Liver (tissue), 9 donors: Measurements from ENCODE around the gene NFILZ. TPM values are rescaled to one million over a fixed set of nuclear protein-coding genes. Genes with fewer than 3 reads are reported as not detected.
"Not testable (repeated sequence)": the region's sequence is repeated elsewhere in the genome, so short reads cannot be mapped to it uniquely, and the experiment has no call there.

Source experiments
- DNase-seq: peaks from one replicate; pipeline ENCODE4 v3.0.0-alpha.2; 2017; ENCODE audit warnings: low spot score
- H3K27ac ChIP-seq, 2 donors: one replicate each; pipeline ENCODE4 v1.7.0; 2013; ENCODE audit warnings: inconsistent platforms in 2 of 2, low read length in 2 of 2, control low read depth in 1 of 2, low read depth in 1 of 2, mild to moderate bottlenecking in 1 of 2
- H3K27me3 ChIP-seq, 4 donors: one replicate each; pipeline versions ENCODE4 v1.6.1 to v1.7.0; 2013; ENCODE audit warnings: low read length in 3 of 4, inconsistent platforms in 1 of 4, mild to moderate bottlenecking in 1 of 4, moderate library complexity in 1 of 4; ENCODE audit not compliant: control insufficient read depth in 4 of 4, insufficient read depth in 4 of 4
- H3K36me3 ChIP-seq, 4 donors: one replicate each; pipeline versions ENCODE4 v1.6.1 to v1.7.0; 2013; ENCODE audit warnings: low read length in 3 of 4, mild to moderate bottlenecking in 3 of 4, low read depth in 1 of 4, moderate library complexity in 1 of 4; ENCODE audit not compliant: control insufficient read depth in 4 of 4, insufficient read depth in 3 of 4
- H3K4me1 ChIP-seq, 4 donors: one replicate each; pipeline versions ENCODE4 v1.6.1 to v1.7.0; 2013; ENCODE audit warnings: low read length in 3 of 4, mild to moderate bottlenecking in 3 of 4, moderate library complexity in 1 of 4; ENCODE audit not compliant: control insufficient read depth in 4 of 4, insufficient read depth in 4 of 4
- H3K4me3 ChIP-seq, 3 donors: one replicate each; pipeline versions ENCODE4 v1.6.1 to v1.7.0; 2013; ENCODE audit warnings: low read length in 3 of 3, control low read depth in 1 of 3, low read depth in 1 of 3, mild to moderate bottlenecking in 1 of 3
- H3K9ac ChIP-seq, 2 donors: one replicate each; pipeline ENCODE4 v1.7.0; 2013; ENCODE audit warnings: low read length in 2 of 2, mild to moderate bottlenecking in 2 of 2, moderate library complexity in 2 of 2, control low read depth in 1 of 2, low read depth in 1 of 2
- H3K9me3 ChIP-seq, 4 donors: one replicate each; pipeline versions ENCODE4 v1.6.1 to v1.7.0; 2013; ENCODE audit warnings: low read length in 3 of 4; ENCODE audit not compliant: control insufficient read depth in 4 of 4
- EGR1 ChIP-seq, 2 donors: IDR thresholded peaks; 2 replicates each; pipeline ENCODE4 v1.6.1; 2016 to 2018; ENCODE audit warnings: antibody characterized with exemption in 2 of 2, low read depth in 2 of 2
- FOXA1 ChIP-seq: IDR thresholded peaks from 2 replicates; pipeline ENCODE4 v1.6.1; 2016; ENCODE audit warnings: antibody characterized with exemption
- FOXA2 ChIP-seq: IDR thresholded peaks from 2 replicates; pipeline ENCODE4 v1.6.1; 2016; ENCODE audit warnings: antibody characterized with exemption
- GABPA ChIP-seq, 2 donors: IDR thresholded peaks in 1 of 2; conservative IDR thresholded peaks in 1 of 2; 2 replicates each; pipeline ENCODE4 v1.6.1; 2016; ENCODE audit warnings: antibody characterized with exemption in 2 of 2, mild to moderate bottlenecking in 1 of 2, moderate library complexity in 1 of 2
- HNF4A ChIP-seq, 2 donors: conservative IDR thresholded peaks; 2 replicates each; pipeline ENCODE4 v1.6.1; 2016; ENCODE audit warnings: antibody characterized with exemption in 2 of 2, mild to moderate bottlenecking in 2 of 2
- HNF4G ChIP-seq: IDR thresholded peaks from 2 replicates; pipeline ENCODE4 v1.6.1; 2016; ENCODE audit warnings: antibody characterized with exemption
- JUND ChIP-seq, 2 donors: IDR thresholded peaks; 2 replicates each; pipeline ENCODE4 v1.6.1; 2016; ENCODE audit warnings: antibody characterized with exemption in 2 of 2
- NR2F2 ChIP-seq: IDR thresholded peaks from 2 replicates; pipeline ENCODE4 v1.6.1; 2016; ENCODE audit warnings: antibody characterized with exemption
- RAD21 ChIP-seq, 2 donors: IDR thresholded peaks; 2 replicates each; pipeline ENCODE4 v1.6.1; 2016; ENCODE audit warnings: antibody characterized with exemption in 2 of 2, mild to moderate bottlenecking in 2 of 2
- RXRA ChIP-seq, 2 donors: IDR thresholded peaks; 2 replicates each; pipeline ENCODE4 v1.6.1; 2017 to 2018; ENCODE audit warnings: antibody characterized with exemption in 2 of 2, mild to moderate bottlenecking in 1 of 2
- SP1 ChIP-seq: IDR thresholded peaks from 2 replicates; pipeline ENCODE4 v1.6.1; 2018; ENCODE audit warnings: antibody characterized with exemption, mild to moderate bottlenecking
- TAF1 ChIP-seq: conservative IDR thresholded peaks from 2 replicates; pipeline ENCODE4 v1.6.1; 2016; ENCODE audit warnings: antibody characterized with exemption, mild to moderate bottlenecking
- YY1 ChIP-seq: IDR thresholded peaks from 2 replicates; pipeline ENCODE4 v1.6.1; 2016; ENCODE audit warnings: antibody characterized with exemption, mild to moderate bottlenecking
- WGBS: extraction: QIAGEN DNeasy Blood & Tissue Kit; methylation state at CpG from one replicate; pipeline ENCODE4 v1.1.7; 2013; 5-methylcytosine and 5-hydroxymethylcytosine counted together
- polyA plus RNA-seq, 2 donors: library from polyadenylated mRNA; stranded (reverse) in 1 of 2; unstranded in 1 of 2; fragments of 200-250 nt in 1 of 2; fragments of >200 nt in 1 of 2; fragmentation: Nextera tagmentation in 1 of 2; extraction: Ambion mirVana in 1 of 2; gene quantifications; one replicate each; pipeline versions ENCODE4 v1.2.1 to v1.2.3, GENCODE V29; 2013 to 2015
- total RNA-seq, 2 donors: library from RNA; depleted of rRNA; stranded (reverse); fragments of >200 nt; gene quantifications; one replicate each; pipeline ENCODE4 v1.2.3, GENCODE V29; 2014
- TF ChIP-seq, protein P1 (sequence below): fragments of 150-350 bp; IDR thresholded peaks from 2 replicates; pipeline ENCODE4 v1.5.1; 2017; ENCODE audit warnings: improper control_type of control experiment, low read depth, low read length; ENCODE audit not compliant: missing input control
- TF ChIP-seq, protein P2 (sequence below): IDR thresholded peaks from 2 replicates; pipeline ENCODE4 v1.6.1; 2016; ENCODE audit warnings: antibody characterized with exemption
- TF ChIP-seq, protein P3 (sequence below): IDR thresholded peaks from 2 replicates; pipeline ENCODE4 v1.6.1; 2016; ENCODE audit warnings: antibody characterized with exemption
- TF ChIP-seq, protein P4 (sequence below): IDR thresholded peaks from 2 replicates; pipeline ENCODE4 v1.6.1; 2016; ENCODE audit warnings: antibody characterized with exemption, mild to moderate bottlenecking
- donor health status: healthy.
- donor health status: healthy.
- donor health status: healthy.
- donor health status: healthy.
- donor health status: healthy.

The NFILZ gene
- total and polyA plus RNA-seq, 4 donors, result not detected

DNA sequence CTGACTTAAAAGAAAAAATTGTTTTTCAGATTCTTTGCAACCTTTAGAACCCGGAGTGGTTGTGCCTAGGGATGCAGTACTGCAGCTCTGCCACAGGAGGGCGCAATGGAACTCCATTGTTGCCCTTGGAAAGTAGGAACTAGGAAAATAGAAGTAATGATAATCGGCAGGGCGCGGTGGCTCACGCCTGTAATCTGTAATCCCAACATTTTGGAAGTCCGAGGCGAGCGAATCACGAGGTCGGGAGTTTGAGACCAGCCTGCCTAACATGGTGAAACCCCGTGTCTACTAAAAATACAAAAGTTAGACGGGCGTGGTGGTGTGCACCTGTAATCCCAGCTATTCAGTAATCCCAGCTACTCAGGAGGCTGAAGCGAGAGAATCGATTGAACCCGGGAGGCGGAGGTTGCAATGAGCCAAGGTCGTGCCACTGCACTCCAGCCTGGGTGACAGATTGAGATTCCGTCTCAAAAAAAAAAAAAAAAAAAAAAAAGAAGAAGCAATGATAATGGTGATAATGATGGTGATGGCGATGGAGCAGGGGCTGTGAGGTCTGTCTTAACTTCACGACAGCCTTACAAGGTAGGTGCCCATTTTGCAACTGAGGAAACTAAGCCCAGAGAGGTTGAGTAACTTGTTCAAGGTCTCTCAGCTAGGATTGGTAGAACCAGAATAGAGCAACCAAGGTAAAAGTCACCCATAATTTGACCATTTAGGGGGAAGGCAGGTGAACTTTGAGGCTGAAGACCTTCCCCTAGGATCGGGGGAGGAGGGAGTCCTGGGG is 14.4 kb upstream of the NFILZ start:
- Histone ChIP-seq H3K9ac (no peak overlapping the region), H3K9me3 (no peaks in the 10 kb centered on the region), H3K4me3 (no peak overlapping the region), H3K27me3 (no peaks in the 10 kb centered on the region), H3K36me3 (no peaks in the 10 kb centered on the region), H3K27ac (no peak overlapping the region), H3K4me1 (peaks cover 0 to 7% (median 2%) of the 10 kb centered on the region in 4 donors)
- DNase-seq, result peak; percentile 54
- TF ChIP-seq FOXA1, result no peak
- TF ChIP-seq RAD21 (IDR thresholded peaks at IDR 0.05), result peak; percentile 83 to 92
- TF ChIP-seq, protein P1, sequence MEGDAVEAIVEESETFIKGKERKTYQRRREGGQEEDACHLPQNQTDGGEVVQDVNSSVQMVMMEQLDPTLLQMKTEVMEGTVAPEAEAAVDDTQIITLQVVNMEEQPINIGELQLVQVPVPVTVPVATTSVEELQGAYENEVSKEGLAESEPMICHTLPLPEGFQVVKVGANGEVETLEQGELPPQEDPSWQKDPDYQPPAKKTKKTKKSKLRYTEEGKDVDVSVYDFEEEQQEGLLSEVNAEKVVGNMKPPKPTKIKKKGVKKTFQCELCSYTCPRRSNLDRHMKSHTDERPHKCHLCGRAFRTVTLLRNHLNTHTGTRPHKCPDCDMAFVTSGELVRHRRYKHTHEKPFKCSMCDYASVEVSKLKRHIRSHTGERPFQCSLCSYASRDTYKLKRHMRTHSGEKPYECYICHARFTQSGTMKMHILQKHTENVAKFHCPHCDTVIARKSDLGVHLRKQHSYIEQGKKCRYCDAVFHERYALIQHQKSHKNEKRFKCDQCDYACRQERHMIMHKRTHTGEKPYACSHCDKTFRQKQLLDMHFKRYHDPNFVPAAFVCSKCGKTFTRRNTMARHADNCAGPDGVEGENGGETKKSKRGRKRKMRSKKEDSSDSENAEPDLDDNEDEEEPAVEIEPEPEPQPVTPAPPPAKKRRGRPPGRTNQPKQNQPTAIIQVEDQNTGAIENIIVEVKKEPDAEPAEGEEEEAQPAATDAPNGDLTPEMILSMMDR, result peak; percentile 99
- no peak for TF ChIP-seq EGR1 (IDR thresholded peaks at IDR 0.05; ENCODE audit: low read depth in 2 of 2)
- peak in 1 of 2 donors; percentile 45 for TF ChIP-seq RXRA (IDR thresholded peaks at IDR 0.05)
- TF ChIP-seq HNF4A (conservative IDR thresholded peaks at IDR 0.05), result peak in 1 of 2 donors; percentile 7
- no peak for TF ChIP-seq JUND (IDR thresholded peaks at IDR 0.05)
- 19% methylated on average over 23 of the region's 23 CpGs for WGBS

DNA sequence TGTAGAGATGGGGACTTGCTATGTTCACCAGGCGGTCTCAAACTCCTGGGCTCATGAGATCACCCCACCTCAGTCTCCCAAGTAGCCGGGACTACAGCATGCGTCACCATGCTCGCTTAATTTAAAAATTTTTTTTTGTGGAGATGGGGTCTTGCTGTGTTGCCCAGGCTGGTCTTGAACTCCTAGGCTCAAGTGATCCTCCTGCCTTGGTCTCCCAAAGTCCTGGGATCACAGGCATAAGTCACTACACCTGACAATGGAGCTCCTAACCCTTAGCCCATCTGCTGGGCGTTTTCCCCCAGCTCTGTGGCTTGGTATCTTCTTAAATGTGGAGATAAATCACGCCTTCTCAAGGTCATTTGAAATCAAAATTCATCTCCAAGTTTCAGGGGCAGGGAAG is 13.6 kb upstream of the NFILZ start:
- Histone ChIP-seq H3K9ac (no peak overlapping the region), H3K9me3 (no peaks in the 10 kb centered on the region), H3K27ac (no peak overlapping the region), H3K4me3 (no peak overlapping the region), H3K27me3 (no peaks in the 10 kb centered on the region), H3K4me1 (peaks cover 0 to 7% (median 2%) of the 10 kb centered on the region in 4 donors), H3K36me3 (no peaks in the 10 kb centered on the region)
- DNase-seq, result no peak
- 90% methylated on average over 6 of the region's 6 CpGs for WGBS
- TF ChIP-seq, protein P1, result no peak
- TF ChIP-seq TAF1 (no peak), YY1 (no peak), HNF4G (no peak), GABPA (IDR thresholded peaks at IDR 0.05 in 1 of 2, conservative IDR thresholded peaks at IDR 0.05 in 1 of 2) (no peak), HNF4A (conservative IDR thresholded peaks at IDR 0.05) (no peak), NR2F2 (no peak), FOXA1 (no peak), SP1 (no peak), JUND (IDR thresholded peaks at IDR 0.05) (no peak), FOXA2 (no peak), EGR1 (IDR thresholded peaks at IDR 0.05; ENCODE audit: low read depth in 2 of 2) (no peak)
- TF ChIP-seq, protein P2, sequence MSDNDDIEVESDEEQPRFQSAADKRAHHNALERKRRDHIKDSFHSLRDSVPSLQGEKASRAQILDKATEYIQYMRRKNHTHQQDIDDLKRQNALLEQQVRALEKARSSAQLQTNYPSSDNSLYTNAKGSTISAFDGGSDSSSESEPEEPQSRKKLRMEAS, result no peak
- TF ChIP-seq, protein P3, sequence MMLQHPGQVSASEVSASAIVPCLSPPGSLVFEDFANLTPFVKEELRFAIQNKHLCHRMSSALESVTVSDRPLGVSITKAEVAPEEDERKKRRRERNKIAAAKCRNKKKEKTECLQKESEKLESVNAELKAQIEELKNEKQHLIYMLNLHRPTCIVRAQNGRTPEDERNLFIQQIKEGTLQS, result no peak
- TF ChIP-seq, protein P4, sequence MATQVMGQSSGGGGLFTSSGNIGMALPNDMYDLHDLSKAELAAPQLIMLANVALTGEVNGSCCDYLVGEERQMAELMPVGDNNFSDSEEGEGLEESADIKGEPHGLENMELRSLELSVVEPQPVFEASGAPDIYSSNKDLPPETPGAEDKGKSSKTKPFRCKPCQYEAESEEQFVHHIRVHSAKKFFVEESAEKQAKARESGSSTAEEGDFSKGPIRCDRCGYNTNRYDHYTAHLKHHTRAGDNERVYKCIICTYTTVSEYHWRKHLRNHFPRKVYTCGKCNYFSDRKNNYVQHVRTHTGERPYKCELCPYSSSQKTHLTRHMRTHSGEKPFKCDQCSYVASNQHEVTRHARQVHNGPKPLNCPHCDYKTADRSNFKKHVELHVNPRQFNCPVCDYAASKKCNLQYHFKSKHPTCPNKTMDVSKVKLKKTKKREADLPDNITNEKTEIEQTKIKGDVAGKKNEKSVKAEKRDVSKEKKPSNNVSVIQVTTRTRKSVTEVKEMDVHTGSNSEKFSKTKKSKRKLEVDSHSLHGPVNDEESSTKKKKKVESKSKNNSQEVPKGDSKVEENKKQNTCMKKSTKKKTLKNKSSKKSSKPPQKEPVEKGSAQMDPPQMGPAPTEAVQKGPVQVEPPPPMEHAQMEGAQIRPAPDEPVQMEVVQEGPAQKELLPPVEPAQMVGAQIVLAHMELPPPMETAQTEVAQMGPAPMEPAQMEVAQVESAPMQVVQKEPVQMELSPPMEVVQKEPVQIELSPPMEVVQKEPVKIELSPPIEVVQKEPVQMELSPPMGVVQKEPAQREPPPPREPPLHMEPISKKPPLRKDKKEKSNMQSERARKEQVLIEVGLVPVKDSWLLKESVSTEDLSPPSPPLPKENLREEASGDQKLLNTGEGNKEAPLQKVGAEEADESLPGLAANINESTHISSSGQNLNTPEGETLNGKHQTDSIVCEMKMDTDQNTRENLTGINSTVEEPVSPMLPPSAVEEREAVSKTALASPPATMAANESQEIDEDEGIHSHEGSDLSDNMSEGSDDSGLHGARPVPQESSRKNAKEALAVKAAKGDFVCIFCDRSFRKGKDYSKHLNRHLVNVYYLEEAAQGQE, result no peak

DNA sequence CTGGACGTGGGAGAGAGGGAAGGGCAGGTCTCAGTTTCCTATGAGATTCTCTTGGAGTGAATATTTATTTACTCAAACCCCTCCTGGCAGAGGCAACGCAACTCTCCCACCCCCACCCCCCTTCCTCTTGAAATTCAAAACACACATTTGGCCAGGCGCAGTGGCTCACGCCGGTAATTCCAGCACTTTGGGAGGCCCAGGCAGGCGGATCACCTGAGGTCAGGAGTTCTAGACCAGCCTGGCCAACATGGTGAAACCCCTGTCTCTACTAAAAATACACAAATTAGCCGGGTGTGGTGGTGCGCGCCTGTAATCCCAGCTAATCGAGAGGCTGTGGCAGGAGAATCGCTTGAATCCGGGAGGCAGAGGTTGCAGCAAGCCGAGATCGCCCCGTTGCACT is 13.1 kb upstream of the NFILZ start:
- WGBS, result 81% methylated on average over 15 of the region's 15 CpGs

More for the DNA sequence above, 13.1 kb upstream of the NFILZ start:
- not testable (repeated sequence) for H3K27ac ChIP-seq, H3K9ac ChIP-seq, H3K36me3 ChIP-seq, DNase-seq, H3K4me1 ChIP-seq, H3K27me3 ChIP-seq, H3K4me3 ChIP-seq, H3K9me3 ChIP-seq
